SIG-M5 (cell line): Measurements from ENCODE around the gene MTHFS.

Experiments used
- DNase-seq: peaks from one replicate; lab custom pipeline; 2025; lab: John Stamatoyannopoulos, UW

The MTHFS gene

DNA sequence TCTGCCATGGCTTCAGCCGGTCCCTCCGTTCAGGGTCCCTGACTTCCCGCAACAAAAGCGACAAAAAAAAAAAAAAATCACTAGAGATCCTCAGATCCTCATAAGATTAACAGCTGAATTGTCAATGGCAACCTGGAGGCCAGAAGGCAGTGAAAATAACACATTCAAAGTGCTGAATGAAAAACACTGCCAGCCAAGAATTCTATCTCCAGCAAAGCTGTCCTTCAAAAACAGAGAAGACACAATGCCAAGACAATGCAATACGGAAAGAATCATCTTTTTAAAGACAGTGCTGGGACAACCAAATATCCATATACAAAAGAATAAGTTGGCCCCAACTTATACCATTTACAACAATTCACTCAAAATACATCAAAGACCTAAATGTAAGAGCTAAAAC, 21.6 kb downstream of the MTHFS start:
- DNase-seq: no peak

DNA sequence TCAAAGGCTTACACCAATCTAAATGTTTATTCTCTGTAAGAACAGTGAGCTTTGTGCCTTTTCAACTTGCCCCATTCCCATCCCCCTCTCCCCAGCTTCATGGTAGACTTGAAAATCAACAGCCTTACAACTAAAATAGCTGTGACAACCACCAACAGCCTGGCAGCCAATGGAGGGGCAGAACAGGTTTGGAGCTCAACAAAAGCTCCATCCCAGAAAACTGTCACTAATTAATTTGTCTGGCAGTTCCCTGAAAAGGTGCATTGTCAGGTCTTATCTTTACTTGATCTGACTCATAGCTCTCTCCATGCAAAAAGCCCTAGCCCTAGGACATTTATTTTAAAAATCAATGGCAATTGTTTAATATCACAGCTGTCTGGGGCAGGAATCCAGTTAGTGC, 22.6 kb downstream of the MTHFS start:
- no peak for DNase-seq

- DNase-seq: peak; percentile 11
Measured at GRCh38 chr15:79872358-79873017, 24.3 kb downstream of the MTHFS start.

GRCh38 chr15:79868554-79868953, 28.3 kb downstream of the MTHFS start:
- no peak for DNase-seq

DNA sequence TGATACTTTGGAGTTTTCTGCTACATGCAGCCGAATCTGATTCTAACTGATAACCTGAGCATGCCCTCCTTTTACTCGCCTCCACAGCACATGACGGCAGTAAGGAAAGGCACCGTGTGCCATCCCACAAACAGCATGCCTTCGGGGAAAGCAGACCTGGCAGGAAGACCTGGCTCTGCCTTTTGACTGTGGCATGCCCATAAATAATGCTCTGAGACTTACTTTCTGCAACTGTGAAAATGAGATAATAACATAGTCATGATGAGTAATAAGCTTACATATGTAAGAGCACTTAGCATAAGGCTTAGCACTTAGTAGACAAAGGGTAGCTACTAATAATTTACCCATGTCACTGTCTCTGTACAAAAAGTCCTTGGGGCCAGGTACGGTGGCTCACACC, 32.9 kb downstream of the MTHFS start:
- no peak for DNase-seq

- no peak for DNase-seq
Measured at GRCh38 chr15:79862191-79862590, 34.6 kb downstream of the MTHFS start.

DNA sequence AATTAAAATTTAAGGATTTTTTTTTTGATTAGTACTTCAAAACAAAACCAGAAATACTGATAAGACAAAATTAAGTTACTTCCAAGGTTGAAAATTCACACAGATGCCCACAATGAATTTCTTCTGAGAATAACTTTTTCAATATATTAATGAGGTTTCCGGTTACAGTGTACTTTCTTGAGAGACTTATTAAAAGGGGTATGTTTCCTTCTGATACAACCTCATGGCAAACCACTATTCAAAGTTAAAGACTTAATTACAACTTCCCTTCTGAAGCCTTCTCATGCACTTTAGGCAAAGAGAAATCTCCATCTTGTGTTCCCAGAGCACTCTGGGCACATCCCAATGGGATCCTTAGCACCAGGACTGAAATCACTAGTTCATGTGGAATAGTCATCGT, 36.2 kb downstream of the MTHFS start:
- no peak for DNase-seq

GRCh38 chr15:79858469-79858868, 38.3 kb downstream of the MTHFS start:
- no peak for DNase-seq

- no peak for DNase-seq
Measured at GRCh38 chr15:79853492-79854328, 43.1 kb downstream of the MTHFS start.

DNA sequence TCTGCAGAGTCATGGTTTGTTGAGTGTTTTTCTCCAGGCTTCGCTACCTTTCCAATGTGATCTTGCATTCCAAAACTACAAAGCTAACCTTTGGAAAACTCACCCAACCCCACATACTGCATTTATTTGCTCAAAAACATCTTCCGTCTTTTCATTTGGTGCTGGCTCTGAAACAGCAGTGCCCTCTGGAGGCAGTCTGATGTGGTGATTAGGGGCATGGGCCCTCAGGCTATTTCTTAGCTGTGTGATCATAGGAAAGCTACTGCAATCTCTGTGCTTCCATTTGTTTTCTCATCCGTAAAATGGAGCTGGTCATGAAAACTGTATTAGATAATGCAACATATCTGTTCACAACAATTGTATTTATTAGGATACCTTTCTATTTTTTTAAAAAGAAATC, 47.0 kb downstream of the MTHFS start:
- no peak for DNase-seq

GRCh38 chr15:79846539-79846938, 50.3 kb downstream of the MTHFS start:
- DNase-seq: no peak

DNA sequence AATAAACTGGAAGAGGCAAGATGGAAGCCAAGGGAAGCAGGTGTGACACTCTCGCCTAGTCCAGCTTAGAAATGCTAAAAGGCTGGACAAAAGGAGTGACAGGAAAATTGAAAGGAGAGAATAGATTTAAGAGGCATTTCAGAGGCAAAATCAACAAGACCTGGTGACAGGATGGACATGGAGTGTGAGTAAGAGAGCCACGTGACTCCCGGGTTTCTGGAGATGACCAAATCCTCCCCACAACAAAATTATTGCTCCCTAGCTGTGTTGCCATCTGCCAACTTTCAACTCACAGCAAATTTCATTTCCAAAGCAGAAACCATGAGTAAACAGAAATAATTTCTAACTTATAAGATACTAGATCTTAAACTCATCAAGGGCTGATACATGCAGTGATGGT, 52.6 kb downstream of the MTHFS start:
- no peak for DNase-seq

- DNase-seq: no peak
Measured at GRCh38 chr15:79837846-79838245, 59.0 kb downstream of the MTHFS start.

DNA sequence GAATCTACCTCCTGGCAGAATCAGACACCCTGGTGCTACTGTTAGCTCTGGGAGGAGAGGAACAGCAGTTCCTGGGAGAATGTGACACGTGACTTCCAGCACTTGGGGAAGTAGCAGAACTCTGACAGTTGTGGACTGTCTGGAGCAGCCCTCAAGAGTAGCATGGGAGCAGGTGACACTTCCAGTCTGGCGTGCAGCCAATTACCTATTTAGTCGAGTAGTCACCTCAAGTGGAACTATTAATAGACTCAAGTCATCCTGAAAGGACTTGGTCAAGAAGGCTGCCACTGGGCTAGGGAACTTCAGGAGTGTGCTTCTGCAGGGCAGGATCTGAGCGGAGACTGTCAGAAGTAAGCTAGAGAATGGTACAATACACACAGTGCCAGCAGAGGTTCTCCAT, 62.3 kb downstream of the MTHFS start:
- no peak for DNase-seq

DNA sequence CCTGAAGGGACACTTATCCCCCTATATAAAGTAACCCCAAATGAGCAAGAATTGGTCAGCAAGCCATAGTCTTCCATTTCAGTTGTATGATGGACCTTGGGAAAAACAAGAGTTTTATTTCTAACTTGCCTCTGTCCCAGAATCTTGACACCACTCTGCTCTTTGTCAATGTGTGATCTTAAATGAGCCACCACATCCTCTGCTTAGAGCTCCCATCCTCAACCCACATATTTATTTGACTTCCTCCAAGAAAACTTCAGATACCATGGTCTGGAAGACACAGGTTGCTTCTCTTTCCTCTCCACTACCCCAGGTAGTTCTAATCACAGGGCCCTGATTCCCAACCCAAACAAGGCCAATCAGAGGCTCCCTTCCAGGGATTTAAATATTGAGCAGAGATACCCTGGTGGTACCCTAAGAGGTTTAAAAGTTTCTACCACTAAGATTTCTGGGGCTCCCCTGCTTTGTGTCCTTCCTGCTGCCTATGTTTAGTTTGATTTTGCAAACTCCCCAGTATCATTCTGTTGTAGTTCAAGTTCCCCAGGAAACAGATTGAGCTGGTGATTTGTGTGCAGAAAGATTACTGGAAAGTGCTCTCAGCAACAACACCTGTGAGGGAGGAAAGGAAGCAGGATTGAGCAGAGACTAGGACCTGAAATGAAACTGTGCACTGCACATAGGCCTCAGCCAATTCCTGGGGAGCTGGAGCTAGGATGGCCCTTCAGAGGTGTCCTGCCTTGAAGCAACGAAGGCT, 64.3 kb downstream of the MTHFS start:
- no peak for DNase-seq

DNA sequence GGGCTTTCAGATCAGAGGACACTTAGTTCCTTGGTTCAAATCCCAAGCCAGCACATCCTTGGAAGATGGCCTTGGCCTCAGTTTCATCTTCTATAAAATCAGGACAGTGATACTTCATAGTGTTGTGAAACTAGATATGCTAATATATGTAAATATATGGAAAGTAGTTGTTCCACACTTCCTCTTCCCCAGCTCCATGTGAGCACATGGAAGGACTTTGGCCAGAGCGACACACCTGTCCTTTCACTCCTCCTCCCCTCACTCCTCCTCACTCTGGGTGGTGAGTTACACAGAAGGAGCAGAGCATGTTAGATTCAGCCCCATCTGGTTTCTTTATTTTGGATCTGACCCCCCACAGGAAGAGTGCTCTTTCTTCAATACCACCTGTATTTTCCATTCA, 65.2 kb downstream of the MTHFS start:
- no peak for DNase-seq

DNA sequence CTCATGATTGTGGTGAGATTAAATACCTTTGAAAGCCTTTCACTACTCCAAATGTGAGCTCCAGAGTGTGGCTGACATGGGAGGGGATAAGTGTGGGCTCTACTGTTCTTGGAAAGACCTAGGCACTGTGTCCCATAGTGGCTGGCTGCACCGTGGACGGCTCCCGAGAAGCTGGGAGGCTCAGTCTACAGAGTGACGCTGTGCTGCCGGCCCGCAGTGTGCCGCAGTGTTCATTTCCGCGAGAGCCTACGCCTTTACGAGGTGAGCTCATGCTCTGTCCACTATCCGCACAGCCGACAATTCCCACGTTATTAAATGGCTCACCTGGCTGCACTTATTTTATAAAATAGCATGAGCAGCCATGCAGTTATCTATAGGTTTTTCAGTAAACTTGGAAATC, 66.9 kb downstream of the MTHFS start:
- no peak for DNase-seq

DNA sequence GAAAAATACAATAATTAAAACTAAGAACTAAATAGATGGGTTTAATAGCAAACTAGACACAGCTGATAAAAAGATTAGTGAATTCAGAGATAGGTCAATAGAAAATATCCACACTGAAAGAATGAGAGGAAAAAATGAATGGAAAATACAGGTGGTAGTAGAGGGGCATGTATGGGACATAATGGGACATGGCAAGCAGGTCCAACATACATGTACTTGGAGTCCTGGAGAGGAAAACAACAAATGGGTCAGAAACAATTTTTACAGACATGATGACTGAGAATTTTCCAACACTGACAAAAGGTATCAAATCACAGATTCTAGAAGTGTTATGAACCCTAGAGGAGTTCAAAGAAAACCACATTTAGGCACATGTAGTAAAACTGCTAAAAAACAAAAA, 68.4 kb downstream of the MTHFS start:
- DNase-seq: no peak

GRCh38 chr15:79826800-79827199, 70.0 kb downstream of the MTHFS start:
- DNase-seq: no peak

- DNase-seq: no peak
Measured at GRCh38 chr15:79824136-79824701, 72.6 kb downstream of the MTHFS start.

DNA sequence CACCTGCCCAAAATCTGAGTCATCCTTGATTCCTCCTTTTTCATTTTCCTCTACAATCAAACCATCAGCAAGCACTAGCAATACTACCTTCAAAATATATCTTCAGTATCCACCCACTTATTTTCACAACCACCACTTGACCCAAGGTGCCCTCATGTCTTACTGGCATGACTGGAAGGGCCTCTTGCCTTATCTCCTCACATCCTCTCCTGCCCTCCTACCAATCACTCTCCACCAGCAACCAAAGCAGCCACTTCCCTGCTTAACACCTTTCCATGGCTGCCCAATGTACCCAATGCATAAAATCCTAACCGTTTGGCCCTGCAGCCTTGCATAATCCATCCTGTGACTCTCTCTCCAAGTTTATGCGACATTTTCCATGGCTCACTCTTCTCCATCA, 76.0 kb downstream of the MTHFS start:
- no peak for DNase-seq

GRCh38 chr15:79820176-79820575, 76.6 kb downstream of the MTHFS start:
- DNase-seq: no peak

GRCh38 chr15:79816571-79816970, 80.2 kb downstream of the MTHFS start:
- DNase-seq: no peak
